COR-L47 (cell line): Measurements from ENCODE around the gene IL19.
A peak's percentile ranks its signal among the peaks of the same experiment; 100 is the strongest.
"Not testable (repeated sequence)": the region's sequence is repeated elsewhere in the genome, so short reads cannot be mapped to it uniquely, and the experiment has no call there.

Source experiments
- DNase-seq: peaks from one replicate; lab custom pipeline; 2025; lab: John Stamatoyannopoulos, UW

Gene IL19

DNA sequence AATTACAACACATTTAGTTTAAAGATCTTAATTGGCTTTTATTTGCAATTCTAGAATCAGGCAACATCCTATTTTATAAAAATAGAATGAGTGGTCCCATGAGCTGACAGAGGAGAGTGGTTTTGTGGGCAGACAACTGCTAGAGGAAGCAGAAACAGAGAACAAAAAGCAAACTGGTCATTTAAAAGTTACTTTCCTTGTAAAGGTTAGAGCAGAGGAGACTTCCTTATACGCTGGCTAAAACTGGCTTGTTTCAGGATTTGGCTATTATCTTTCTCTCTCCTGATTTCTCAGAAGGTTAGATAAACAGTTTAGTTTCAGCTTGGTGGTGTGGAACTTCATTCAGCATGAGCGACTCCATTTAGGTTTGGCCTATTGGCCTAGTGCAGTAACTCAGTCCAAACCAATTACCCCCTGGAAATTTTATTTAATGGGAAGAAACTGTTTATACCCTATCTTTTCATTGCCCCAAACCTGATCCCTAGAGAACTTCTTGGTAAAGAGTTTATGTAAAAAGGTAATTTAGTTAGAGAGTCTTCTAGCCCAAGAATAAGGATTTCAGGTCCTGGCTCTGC lies 62.6 kb downstream of the IL19 start:
- DNase-seq: no peak

GRCh38 chr1:206833801-206834200 lies 63.2 kb downstream of the IL19 start:
- DNase-seq: peak; percentile 58

- DNase-seq: no peak
These were observed 63.6 kb downstream of the IL19 start for GRCh38 chr1:206834217-206834616.

- DNase-seq: no peak
These were observed 64.1 kb downstream of the IL19 start for GRCh38 chr1:206834711-206835110.

- peak; percentile 50 for DNase-seq
These were observed 64.6 kb downstream of the IL19 start for GRCh38 chr1:206835186-206835585.

- no peak for DNase-seq
These were observed 65.5 kb downstream of the IL19 start for GRCh38 chr1:206836111-206836510.

GRCh38 chr1:206839006-206839560 lies 68.5 kb downstream of the IL19 start:
- no peak for DNase-seq

- no peak for DNase-seq
These were observed 69.3 kb downstream of the IL19 start for GRCh38 chr1:206839857-206840256.

- no peak for DNase-seq
These were observed 71.2 kb downstream of the IL19 start for GRCh38 chr1:206841609-206842323.

GRCh38 chr1:206842854-206843253 lies 72.3 kb downstream of the IL19 start:
- no peak for DNase-seq

DNA sequence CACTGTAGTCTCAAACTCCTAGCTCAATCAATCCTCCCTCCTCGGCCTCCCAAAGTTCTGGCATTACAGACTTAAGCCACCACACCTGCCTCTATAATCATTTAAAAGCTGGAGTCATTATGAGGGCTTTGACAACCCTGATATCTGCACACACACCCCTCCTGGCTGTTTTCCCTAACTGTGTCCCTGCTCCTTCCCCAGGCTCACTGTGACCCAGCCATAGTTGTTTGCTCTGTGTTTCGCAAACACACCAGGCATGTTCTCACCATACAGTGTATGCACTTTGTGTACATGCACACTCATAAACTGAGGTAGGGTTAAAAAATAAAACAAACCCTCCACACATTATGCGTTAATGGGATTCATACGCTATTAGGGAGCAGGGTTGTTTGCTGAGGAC lies 73.1 kb downstream of the IL19 start:
- no peak for DNase-seq

DNA sequence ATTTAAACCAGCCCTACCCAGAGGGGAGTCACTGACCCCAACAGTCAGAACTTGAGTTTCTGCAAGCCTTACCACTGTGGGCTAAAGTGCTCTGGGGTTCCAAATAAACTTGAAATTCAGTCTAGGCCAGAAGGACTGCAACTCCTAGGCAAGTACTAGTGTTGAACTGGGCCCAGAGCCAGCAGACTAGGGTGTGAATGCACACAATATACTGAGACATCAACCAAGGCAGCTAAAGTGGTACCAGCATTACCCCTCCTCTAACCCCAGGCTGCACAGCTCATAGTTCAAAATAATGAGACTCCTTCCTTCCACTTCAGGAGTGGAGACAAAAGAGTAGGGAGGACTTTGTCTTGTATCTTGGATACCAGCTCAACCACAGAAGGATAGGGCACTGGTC lies 75.9 kb downstream of the IL19 start:
- DNase-seq: no peak

DNA sequence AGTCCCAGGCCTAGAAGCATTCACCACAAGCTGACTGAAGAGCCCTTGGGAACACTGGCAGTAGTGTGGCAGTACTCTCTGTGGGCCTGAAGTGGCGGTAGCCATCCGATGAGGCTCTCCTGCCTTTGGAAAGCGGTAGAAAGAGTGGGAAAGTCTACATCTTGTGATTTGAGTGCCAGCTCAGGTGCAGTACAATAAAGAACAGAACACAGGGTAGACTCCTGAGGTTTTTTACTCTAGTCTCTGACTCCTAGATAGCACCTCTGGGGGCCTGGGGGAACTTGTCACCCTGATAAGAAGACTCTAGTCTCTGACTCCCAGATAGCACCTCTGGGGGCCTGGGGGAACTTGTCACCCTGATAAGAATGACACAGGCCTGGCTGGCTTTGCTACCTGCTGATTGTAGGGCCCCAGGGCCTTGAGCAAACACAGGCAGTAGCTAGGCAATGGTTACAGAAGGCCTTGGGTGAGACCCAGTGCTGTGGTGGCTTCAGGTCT lies 76.8 kb downstream of the IL19 start:
- DNase-seq: no peak

GRCh38 chr1:206847946-206848345 lies 77.4 kb downstream of the IL19 start:
- no peak for DNase-seq

GRCh38 chr1:206850401-206850800 lies 79.8 kb downstream of the IL19 start:
- no peak for DNase-seq

DNA sequence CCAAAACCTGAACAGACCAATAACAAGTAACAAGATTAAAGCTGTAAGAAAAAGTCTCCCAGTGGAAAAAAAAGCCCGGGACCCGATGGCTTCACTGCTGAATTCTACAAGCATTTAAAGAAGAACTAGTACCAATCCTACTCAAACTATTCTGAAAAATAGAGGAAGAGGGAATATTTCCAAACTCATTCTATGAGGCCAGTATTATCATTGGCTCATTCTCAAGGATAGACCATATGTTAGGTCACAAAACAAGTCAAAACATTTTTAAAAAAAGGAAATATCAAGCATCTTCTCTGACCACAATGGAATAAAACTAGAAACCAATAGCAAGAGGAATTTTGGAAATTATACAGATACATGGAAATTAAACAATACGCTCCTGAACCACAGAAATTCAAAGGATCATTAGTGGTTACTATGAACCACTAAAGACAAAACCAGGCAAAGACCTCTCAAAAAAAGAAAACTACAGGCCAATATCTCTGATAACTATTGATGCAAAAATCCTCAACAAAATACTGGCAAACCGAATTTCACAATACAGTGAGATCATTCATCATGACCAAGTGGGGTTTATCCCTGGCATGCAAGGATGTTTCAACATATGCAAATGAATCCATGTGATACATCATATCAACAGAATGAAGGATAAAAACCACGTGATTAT lies 80.9 kb downstream of the IL19 start:
- DNase-seq: no peak

- not testable (repeated sequence) for DNase-seq
These were observed 82.1 kb downstream of the IL19 start for GRCh38 chr1:206852662-206853061.

- DNase-seq: not testable (repeated sequence)
These were observed 83.1 kb downstream of the IL19 start for GRCh38 chr1:206853696-206854095.

DNA sequence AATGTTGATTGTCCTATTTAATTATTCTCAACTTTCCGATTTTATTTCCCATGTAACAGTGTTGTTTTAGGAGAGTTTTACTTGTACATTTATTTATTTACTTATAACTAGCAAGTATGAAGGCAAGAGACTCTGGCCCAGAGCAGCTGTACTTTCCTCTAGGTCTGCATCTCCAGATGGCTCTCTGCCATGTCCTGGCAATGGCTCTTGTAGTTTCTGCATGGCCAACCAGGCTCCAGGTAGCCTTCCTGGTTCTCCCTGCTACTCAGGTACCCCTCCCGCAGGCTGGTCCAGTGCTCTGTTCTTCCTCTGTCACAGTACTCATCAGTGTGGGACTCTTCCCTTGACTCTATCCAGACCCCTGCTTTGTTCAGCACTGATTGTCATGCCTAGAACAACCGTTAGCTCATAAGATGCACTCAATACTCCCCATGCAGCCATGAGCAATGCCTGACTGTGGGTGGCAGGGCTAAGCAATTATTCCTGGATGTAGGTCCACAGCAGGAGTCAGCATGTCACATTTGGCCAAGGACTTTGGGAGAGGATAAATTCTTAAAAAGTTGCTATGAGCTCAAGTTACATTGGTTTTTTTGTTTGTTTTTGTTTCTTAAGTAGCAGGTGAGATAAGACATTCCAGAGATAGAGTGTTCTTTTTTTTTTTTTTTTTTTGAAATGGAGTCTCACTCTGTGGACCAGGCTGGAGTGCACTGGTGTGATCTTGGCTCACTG lies 84.0 kb downstream of the IL19 start:
- DNase-seq: no peak

DNA sequence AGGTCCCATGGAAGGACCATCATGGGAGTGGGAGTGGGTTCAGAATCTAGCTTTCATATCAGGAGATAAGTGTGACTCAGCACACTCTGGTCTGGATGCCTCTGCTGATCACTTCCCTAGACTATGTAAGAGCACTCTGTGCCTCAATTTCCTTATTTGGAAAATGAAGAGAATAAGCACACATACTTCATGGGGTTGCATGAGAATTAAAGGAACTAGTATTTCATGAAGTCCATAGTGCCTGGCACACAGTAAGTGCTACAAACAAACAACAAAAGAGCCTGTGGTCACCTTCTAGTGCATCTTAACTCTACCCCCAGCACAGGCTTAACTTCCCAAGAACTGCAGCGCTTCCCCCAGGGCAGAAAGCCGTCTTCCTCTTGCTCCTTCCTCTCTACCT lies 85.3 kb downstream of the IL19 start:
- DNase-seq: no peak

DNA sequence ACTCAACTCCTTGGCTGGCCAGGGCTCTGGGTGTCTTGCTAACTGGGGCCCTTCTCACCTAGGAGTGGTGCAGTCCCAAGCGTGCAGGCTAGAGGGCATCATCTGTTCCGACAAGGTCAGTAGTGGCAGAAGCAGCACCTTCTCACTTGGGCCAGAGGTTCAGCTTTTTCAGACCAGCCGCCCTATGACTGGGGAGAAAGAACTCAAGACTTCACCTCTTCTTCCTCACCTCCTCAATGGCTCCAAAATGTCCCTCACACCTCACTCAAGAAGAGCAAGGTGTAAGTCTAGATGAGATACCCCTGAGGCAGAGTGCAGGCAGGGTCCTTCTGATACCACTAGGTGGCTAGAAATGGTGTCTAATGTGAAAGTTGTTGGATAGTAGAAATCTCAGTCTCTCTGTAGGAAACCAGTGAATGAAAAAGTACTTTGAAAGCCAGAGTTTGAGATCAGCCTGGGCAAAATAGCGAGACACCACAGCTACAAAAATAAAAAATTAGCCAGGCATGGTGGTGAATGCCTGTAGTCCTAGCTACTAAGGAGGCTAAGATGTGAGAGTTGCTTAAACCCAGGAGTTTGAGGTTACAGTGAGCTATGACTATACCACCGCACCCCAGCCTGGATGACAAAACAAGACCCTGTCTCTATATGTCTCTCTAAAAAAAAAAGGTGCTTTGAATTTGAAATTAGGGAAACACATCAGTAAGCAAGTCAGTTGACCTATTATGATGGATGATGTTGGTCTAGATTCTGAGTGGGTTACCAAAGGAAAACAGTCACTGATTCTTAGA lies 86.3 kb downstream of the IL19 start:
- DNase-seq: no peak
